ENCODE measurements around the gene GRAP2.

GRCh38 chr22:39946126-39946502, 45.2 kb downstream of the GRAP2 start:
- TF ChIP-seq CTCF (IDR thresholded peaks at IDR 0.05), result no peak
- no peak for TF ChIP-seq POLR2A (IDR thresholded peaks at IDR 0.05)

Measured in breast epithelium (tissue), 3 donors.